Embryonic facial prominence (tissue), 1 donor: ENCODE measurements around the gene FHIT.

Experiments used
- DNase-seq: peaks from one replicate; pipeline ENCODE4 v3.0.0-alpha.2; 2016; ENCODE audit errors: extremely low spot score

FHIT gene

GRCh38 chr3:60841355-60841754, 409.9 kb downstream of the FHIT start:
- no peak for DNase-seq

- DNase-seq, result no peak
Measured at GRCh38 chr3:60839246-60839645, 412.0 kb downstream of the FHIT start.

DNA sequence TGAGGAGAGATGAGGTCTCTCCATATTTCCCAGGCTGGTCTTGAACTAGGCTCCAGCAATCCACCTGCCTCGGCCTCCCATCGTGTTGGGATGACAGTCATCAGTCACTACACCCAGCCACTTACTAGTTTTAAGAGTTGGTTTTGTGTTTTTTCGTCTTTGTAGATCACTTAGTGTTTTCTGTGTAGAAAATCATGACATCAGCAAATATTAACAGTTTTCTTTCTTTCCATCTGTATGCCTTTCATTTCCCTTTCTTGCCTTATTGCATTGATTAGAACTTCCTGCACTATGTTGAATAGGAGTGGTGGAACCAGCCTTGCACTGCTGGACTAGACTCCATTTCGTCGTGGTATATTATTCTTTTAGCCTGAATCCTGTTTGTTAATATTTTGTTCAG, 415.5 kb downstream of the FHIT start:
- no peak for DNase-seq

GRCh38 chr3:60829058-60829457, 422.2 kb downstream of the FHIT start:
- DNase-seq, result no peak

- no peak for DNase-seq
Measured at GRCh38 chr3:60827666-60828065, 423.6 kb downstream of the FHIT start.

DNA sequence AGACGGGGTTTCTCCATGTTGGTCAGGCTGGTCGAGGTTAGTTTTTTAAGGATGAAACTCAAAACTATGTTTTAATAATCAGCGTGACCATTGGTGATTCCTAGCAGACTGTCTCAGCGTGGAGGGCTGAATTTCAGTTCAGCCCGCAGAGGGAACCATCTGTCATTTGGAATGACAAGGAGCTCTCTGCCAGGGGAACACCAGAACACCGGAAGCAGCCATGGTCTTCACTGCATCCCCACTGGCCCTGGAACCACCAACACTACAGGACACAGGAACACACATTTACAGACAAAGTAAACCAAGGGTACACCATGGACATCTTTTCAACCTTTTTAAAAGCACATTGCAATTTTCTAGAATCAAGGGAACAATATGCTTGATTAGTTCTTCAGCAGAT, 424.7 kb downstream of the FHIT start:
- no peak for DNase-seq

DNA sequence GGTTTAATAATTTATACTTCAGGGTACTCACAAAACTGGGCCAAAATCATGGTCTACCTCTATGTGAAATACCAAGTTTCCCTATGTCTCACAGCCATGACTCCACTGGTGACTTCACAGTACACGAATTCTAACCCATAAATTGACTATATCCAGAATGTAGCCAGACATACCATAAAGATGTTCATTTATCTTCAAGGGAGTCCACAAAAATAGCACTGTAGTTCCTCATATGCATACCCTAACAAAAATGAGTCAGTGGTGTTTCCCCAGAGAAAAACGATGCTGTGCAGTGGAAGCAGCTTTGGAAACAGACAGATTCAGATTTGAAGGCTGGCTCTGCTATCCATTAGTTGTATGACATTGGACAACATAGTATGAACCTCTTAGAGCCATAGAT, 438.8 kb downstream of the FHIT start:
- no peak for DNase-seq

DNA sequence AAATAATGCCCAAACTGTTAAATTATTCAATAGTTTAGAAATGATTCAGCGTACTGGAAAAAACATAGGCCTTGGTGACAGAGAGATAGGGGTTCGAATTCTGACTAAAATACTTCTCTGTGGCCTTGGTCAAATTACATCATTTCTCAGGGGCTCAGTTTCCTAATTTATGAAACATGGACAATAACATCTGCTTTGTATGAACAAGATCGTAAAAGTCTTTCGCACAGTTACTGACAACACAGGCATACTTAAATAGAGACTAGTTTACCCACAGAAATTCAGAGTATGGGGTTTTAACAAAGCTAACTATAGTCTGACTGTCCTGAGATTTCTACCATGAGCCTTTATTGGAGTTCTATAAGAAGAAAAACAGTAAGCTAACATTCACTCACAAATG, 440.4 kb downstream of the FHIT start:
- no peak for DNase-seq

DNA sequence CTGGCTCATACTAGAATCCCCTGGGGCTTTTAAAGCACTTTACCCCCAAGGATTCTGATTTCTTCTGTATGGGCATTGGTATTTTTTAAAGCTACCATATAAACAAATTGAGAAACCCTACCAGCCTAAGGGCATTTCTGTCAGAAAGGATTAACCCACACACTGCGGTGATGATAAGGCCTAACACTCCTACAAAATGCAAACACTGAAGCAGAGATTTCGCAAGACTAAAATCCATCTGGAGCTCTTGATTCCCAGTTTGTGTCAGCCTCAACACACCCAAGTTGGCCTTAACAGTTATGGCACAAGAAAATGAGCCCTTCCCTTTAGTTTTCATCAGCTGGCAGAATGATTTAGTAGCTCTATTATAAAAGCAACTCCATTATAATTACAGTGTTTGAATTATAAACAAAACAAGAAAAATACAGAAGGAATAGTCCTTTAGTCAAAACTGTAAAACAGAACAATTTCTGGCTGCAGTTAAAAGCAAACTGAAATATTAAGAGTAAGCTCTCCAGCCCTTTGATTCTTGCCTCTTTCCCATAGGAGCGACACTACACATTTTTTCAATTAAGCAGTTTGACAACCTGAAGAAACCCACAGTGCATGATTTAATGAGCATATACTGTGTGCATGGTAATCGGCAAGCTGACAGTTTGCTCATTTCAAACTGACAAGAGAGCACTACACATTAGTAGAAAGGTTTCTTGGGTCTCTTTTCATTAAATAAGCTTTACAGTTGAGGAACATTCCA, 441.2 kb downstream of the FHIT start:
- DNase-seq, result no peak

GRCh38 chr3:60803216-60804173, 447.8 kb downstream of the FHIT start:
- no peak for DNase-seq

GRCh38 chr3:60801307-60801706, 449.9 kb downstream of the FHIT start:
- no peak for DNase-seq

DNA sequence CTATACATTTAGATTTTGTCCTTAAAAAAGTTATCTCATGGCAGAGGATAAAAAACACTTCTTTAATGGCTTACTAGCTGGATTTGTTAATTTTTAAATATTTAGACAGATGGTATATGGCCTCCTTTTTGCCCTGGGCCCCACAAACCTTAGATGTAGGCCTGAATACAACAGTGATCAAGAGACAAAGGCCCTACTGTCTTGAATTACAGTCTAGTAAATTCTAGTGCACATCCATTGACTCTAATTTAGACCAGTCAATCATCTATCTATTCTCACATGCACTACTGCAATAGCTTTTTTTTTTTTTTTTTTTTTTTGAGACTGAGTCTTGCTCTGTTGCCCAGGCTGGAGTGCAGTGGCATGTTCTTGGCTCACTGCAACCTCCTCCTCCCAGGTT, 452.8 kb downstream of the FHIT start:
- no peak for DNase-seq

DNA sequence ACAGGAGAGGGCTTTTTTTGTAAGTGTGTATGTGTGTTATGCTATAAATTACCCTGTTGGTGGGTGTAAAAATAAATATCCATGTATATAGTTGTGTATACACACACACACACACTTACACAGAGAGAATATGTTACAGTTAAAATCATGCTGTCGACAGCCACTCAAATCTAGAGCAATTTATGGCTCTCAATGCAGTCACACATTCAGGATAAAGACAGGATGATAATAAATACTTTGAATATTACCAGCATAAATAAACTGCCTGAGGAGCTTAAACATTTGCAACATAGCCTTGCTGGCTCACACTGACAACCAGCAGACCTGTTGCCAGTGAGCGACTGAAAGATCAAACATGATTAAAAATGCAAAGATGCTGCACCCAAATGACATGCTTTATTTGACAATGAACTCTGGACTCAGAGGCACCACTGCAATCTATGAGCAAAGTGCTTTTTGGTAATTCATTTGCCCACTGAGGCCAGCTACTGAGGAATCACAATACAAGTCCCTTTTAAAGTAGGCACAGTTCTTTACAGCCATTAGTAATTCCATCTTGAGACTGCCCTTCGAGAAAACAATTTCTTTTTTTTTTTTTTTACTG, 458.9 kb downstream of the FHIT start:
- no peak for DNase-seq

DNA sequence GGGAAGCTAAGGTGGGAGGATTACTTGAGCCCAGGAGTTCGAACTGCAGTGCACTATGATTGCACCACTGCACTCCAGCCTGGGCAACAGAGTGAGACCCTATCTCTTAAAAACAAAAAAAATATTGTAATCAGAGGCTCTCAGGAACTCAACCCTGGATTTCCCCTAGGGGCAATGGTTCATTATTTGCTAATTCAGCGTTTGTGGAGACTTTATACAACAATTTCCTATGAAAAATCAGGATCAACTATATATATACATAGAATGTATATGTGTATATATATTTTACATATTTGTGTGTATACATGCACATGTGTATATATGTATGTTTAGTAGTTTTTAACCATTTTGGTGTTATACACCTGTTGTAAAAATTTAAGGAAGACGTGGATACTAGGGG, 463.1 kb downstream of the FHIT start:
- DNase-seq, result no peak

DNA sequence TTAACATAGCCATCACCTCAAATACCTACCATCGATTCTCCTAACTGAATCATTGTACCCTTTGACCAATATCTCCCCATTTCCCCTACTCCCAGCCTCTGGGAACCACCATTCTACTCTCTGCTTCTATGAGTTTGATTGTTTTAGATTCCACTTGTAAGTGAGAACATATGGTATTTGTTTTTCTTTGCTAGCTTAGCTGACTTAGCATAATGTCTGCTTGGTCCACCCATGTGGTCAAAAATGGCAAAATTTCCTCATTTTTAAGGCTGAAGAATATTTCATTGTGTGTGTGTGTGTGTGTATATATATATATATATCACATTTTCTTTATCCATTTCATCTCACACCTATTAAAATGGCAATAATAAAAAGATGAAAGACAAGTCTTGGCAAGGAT, 469.3 kb downstream of the FHIT start:
- no peak for DNase-seq

GRCh38 chr3:60779637-60780036, 471.6 kb downstream of the FHIT start:
- DNase-seq, result no peak

DNA sequence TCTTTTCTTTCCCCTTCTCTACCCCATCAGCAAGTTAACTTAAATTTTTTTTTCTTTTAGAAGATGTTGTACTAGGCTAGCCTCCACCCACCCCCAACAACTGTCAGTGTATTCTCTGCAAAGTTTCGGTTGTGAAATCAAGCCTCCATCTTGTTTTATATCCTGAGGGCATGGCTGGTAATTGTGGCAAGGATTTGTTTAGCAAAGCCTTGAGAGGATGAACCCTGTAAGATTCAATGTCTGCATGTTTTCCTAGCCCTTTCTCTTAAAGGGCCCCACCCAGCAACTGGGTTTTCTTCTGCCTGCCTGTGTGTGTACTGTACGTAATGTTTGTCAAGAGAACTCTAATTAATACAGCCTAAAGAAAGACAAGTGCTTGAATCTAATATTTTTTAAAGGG, 475.3 kb downstream of the FHIT start:
- no peak for DNase-seq

GRCh38 chr3:60774617-60775016, 476.6 kb downstream of the FHIT start:
- DNase-seq, result no peak

DNA sequence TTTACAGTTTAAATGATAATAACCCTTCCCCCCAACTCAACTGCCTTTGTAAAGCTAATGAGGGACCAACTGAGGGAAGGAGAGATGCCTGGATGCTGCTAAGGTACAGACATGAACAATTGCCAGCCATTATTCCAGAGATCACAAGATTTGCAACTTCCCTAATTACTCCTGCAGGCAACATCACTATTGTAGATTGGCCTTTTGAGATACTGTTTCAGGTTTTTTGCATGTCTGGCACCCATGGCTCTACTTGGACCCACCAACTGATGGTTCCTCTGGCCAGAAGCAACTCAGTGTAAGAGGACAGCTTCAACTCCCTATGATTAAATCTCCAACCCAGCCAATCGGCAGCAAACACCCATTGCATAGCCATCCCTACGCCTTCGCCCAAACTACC, 478.7 kb downstream of the FHIT start:
- no peak for DNase-seq

- no peak for DNase-seq
Measured at GRCh38 chr3:60771766-60772165, 479.5 kb downstream of the FHIT start.

- DNase-seq, result no peak
Measured at GRCh38 chr3:60770532-60770931, 480.7 kb downstream of the FHIT start.

- no peak for DNase-seq
Measured at GRCh38 chr3:60767536-60767935, 483.7 kb downstream of the FHIT start.

DNA sequence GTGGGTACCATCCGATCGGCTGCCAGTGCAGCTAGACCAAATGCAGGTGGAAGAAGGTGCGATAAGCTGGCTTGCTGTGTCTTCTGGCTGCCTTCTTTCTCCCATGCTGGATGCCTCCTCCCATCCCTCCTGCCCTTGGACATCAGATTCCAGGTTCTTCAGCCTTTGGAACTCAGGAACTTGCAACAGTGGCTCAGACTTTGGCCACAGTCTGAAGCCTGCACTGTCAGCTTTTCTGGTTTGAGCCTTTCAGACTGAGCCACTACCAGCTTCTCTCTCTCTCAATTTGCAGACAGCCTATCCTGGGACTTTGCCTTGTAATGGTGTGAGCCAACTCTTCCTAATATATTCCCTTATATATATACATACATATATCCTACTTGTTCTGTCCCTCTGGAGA, 485.5 kb downstream of the FHIT start:
- DNase-seq, result no peak
